Fibroblast of mammary gland (primary cell): ENCODE data around the gene HSD17B4.
A peak's percentile ranks its signal among the peaks of the same experiment; 100 is the strongest.
"Not testable (repeated sequence)": the region's sequence is repeated elsewhere in the genome, so short reads cannot be mapped to it uniquely, and the experiment has no call there.

Experiments used
- DNase-seq: peaks from one replicate; pipeline ENCODE4 v3.0.0-alpha.2; 2010; ENCODE audit warnings: low read depth
- H3K4me3 ChIP-seq: 2 replicates; pipeline ENCODE4 v1.5.1; 2011; ENCODE audit warnings: low read depth, mild to moderate bottlenecking, low read length, moderate library complexity; ENCODE audit not compliant: control insufficient read depth
- CTCF ChIP-seq: conservative IDR thresholded peaks from 2 replicates; pipeline ENCODE4 v1.5.1; 2011; ENCODE audit warnings: low read depth, low read length, inconsistent platforms; ENCODE audit not compliant: control insufficient read depth, insufficient read depth

HSD17B4 gene

GRCh38 chr5:119420169-119420568, 32.1 kb upstream of the HSD17B4 start:
- TF ChIP-seq CTCF: no peak
- no peak overlapping the region for H3K4me3 ChIP-seq
- DNase-seq: no peak

- no peak overlapping the region for H3K4me3 ChIP-seq
- no peak for TF ChIP-seq CTCF
- no peak for DNase-seq
Observed at GRCh38 chr5:119426057-119426456, 26.2 kb upstream of the HSD17B4 start.

DNA sequence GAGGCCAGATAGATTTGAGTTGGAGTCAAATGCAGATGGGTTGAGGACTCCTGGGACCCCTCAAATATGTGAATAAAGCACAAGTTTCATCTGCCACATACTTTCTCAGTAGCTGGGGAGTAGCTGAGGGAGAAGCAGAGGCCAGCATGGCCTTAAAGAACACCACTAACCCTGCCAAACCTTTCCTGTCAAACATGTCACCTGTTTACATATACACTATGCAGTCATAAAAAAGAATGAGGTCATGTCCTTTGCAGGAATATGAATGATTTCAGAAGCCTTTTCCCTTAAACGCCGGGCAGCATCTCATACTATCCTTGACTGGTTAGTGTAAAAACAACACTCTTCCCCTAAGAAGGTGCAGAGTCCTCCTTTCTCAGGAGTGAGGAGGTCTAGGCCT, 25.2 kb upstream of the HSD17B4 start:
- H3K4me3 ChIP-seq: no peak overlapping the region
- no peak for TF ChIP-seq CTCF
- no peak for DNase-seq

- DNase-seq: not testable (repeated sequence)
Observed at GRCh38 chr5:119427596-119427995, 24.7 kb upstream of the HSD17B4 start.

DNA sequence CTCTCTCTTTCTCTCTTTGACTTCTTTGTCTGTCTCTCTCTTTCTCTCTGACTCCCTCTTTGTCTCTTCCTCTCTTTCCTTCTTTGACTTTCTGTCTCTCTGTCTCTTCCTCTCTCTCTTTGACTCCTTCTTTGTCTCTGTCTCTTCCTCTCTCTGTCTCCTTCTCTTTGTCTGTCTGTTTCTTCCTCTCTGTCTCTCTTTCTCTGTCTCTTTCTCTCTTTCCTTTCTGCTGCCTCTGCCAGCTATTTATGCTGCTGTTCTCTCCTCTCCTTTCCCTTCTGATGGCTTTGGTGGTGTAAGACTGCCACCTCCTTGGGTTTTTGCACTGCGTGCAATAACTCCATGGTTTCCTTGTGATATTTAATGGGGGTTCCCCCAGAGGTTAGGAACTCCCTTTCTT, 24.1 kb upstream of the HSD17B4 start:
- H3K4me3 ChIP-seq, DNase-seq: not testable (repeated sequence)

More at GRCh38 chr5:119427596-119427995, 24.7 kb upstream of the HSD17B4 start:
- H3K4me3 ChIP-seq: not testable (repeated sequence)

DNA sequence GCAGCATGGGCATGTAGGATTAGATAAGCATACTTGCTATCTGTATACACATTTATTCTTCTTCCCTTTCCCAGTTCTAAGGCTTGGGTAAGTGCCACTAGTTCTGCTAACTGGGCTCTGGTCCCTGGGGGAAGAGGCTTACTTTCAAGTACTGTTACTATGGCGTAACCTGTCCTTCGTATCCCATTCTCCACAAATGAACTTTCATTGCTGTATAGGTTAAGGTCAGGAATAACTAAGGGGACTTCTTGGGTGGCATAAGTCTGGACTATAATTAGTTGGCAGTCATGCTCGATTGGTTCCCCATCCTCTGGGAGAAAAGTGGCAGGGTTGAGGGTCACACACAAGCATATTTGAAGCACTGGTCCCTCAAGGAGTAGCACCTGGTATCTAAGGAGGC, 23.7 kb upstream of the HSD17B4 start:
- DNase-seq, H3K4me3 ChIP-seq: not testable (repeated sequence)

GRCh38 chr5:119432674-119433237, 19.5 kb upstream of the HSD17B4 start:
- DNase-seq, H3K4me3 ChIP-seq: not testable (repeated sequence)

DNA sequence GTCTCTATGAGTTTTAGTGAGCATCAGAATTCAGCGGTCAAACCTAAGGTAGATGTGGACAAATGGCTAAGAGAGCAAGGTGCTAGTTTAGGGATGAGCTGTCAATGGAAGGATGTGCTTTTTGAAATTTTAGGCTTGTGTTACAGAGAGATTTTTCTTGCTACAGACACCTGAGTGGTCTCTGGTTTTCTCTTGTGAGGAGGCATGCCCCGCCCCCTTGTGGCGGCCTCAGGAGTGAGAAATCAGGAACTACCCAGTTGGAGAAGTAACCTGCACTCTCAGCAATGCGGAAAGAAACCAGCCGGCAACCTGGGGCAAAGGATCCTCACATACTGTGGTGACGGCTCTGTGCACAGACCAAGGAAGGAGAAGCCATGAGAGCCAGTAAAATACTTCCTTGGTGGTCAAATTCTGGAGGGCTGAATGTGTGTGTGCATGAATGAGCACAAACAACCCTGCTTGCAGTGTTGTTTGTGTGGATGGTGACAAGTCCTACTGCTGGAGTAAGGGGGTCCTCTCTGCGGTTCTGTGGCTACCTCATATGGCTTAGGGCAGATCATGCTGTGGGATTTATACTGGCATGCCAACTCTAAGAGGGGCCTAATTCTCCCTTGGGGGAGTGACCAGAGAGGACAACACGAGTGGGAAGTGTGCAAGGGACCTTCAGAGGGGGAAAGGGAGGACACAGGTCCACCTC, 16.7 kb upstream of the HSD17B4 start:
- peak; percentile 55 for TF ChIP-seq CTCF
- peak; percentile 38 for DNase-seq
- no peak overlapping the region for H3K4me3 ChIP-seq

DNA sequence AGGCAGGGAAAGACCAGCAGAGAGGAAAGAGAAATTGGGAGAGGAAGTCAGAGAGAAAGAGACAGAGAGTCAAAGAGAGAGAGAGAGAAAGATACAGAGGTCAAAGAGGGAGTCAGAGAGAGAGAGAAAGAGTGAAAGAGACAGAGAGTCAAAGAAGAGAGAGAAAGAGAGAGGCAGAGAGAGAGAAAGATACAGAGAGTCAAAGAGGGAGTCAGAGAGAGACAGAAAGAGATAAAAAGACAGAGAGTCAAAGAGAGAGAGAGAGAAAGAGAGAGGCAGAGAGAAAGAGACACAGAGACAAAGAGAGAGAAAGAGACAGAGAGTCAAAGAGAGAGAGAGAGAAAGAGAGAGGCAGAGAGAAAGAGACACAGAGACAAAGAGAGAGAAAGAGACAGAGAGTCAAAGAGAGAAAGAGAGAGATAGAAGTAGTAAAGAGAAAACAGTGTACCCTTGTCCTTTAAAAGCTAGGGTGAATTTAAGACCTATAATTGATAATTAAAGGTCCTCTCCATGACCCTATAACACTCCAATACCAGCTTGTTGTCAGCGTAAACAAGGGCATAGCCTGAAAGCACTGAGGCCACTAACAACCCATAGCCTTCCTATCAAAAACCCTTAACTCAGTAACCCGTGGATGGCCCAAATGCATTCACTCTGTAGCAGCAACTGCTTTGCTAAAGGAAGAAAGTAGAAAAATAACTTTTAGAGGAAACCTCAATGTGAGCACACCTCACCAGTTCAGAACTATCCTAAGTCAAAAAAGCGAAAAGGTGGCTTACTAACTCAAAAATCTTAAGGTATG, 14.3 kb upstream of the HSD17B4 start:
- not testable (repeated sequence) for DNase-seq, H3K4me3 ChIP-seq

DNA sequence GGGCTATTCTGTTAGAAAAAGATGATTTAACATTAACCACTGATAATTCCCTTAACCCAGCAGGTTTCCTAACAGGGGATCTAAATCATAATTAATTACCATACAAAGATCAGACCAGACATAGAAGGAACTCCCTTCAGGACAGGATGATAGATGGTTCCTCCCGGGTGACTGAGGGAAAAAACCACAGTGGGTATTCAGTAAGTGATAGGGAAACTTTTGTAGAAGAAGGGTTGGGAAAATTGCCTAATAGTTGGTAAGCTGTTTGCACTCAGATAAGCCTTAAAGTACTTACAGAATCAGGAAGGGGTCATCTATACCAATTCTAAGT, 13.7 kb upstream of the HSD17B4 start:
- not testable (repeated sequence) for H3K4me3 ChIP-seq, DNase-seq
